SIG-M5 treated with dmso at 0.1 percent for 504 hours (cell line): Measurements from ENCODE around the gene STK32C.

ENCODE experiments used
- DNase-seq: peaks from one replicate; lab custom pipeline; 2025; ENCODE audit not compliant: unreplicated experiment; lab: John Stamatoyannopoulos, UW

STK32C gene

GRCh38 chr10:132189016-132189415, 118.7 kb downstream of the STK32C start:
- DNase-seq = no peak

DNA sequence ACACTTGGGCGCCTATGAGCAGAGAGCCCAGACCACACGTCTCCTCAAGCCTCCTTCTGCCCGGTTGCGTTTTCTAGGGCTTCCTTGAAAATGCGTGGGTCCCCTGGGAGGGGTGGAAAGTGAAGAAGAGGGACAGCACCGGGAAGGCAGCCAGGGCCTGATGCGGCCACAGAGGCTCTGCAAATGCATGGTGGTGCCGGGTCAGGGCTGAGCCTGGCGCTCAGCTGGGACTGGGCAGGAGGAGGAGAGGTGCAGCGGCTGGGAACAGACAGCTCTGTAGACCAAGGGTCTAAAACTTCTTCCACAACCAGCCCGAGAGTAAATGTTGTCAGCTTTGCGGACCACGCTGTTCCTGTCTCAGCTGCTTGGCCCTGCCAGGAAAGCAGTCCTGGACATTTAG, 119.4 kb downstream of the STK32C start:
- DNase-seq = no peak

DNA sequence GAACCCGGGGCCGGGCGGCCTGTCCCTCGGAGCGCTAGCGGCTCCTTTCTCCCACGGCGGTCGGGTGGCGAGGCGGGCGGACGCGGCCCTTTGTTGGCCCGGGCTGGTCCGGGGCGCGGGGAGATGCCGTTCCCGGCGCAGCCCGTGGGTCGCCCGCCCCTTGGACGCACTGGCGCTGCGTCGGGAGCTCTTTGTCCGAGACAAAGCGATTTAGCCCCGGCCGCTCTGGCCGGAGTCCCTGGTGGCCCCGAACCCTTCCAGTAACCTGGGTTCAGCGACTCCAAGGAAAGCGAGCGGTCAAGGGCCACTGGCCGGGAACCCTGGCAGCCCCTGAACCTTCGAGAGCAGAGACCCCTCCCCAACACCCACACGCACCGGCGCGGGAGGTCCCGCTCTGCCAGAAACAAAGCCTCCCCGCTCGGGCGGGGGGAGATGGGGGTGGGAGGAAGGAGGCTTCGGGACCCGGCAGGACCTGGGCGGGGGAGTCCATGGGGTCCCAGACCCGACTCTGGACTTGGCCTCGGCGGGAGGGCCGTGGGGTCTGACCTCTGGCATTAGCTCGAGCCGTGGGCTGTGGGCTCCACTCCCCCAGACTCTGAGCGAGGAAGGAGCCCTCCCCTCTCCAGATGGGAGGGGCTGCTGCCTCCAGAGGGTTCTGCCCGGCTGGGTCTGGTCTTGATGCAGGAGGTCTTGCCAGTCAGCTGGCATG, 120.2 kb downstream of the STK32C start:
- no peak for DNase-seq

DNA sequence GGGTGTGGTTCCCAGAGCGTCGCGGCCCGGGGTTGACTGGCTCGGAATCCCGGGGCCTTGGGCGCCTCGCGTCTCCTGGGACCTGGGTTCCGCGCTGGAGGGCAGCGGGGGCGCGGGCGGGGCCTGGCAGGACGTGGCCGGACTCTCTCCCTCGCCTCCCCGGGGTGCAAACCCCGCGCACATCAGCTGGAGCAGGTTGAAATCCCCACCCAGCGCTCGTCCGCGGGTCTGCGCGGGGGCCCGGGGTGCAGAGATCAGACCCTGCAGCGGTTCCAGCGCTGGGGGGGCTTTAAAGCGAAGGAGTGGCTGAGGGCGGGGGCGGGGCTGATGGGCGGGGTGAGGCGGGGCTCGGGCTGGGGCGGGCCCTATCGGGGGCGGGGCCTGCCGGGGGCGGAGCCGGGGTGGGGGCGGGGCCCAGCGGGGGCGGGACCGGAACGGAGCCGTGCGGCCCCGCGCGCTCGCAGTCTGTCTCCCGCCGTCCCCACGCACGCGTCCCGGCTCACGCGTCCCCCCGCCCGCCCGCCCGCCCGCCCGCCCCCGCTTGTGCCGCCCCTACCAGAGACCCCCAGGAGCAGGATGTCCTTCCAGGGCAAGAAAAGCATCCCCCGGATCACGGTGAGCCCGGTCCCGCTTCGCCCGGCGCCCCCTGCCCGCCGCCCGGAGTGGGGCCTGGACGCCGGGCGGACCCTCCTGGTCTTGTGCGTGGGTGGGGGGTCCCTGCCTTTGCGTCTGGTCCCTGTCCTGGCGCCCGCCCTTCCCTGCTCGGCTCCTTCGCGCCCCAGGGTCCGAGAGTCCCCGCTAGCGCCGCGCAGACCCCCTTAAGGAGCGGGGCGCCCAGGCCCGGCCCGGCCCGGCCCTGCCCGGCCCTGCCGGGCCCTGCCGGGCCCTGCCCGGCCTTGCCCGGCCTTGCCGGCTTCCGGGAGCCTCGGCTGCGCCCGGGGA, 121.0 kb downstream of the STK32C start, which contains the start of gene DPYSL4:
DPYSL4 (plus strand) TSS at position 461 of the 942 bp plus-strand sequence; CDS start at position 577, 116 bp downstream.
- DNase-seq = no peak

DNA sequence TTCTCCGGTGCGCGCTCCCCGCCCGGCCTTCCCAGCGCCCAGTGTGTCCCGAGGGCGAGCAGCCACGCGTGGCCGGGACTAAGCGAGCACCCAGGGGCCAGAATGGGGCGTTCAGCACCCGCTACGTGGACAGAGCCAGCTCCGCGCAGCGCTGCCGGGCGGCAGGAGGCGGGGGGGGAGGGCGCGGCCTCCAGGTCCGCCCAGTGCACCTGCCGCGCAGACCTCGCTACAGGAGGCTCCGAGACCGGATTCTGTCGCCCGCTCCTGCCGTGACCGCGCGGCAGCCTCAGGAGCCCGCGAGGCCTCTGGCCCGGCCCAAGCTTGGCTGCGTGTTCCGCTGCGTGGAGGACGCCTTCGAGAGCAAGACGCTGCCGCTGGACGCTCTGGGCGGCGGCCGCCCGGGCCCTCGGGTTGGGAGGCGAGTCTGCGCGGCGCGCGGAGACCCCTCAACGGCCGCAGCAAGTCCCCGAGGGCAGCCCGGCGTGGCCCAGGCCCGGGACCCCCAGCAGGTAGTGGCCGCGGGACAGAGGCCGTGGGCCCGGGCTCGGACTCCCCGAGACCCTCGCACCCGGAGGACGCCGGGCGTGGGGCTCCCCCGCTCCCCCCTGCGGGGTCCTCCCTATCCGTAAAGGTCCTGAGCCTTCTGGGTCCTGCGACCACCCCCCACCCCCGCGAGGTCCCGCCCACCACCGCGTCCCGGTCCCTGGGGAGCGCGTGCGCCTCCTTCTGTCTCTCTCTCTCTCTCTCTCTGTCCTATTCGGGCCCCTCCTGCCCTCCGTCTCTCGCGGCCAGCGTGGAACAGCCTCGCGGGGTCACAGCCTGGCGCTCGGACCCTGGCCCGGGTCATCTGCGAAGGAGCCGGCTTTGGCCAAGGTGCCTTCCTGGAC, 121.9 kb downstream of the STK32C start:
- no peak for DNase-seq

GRCh38 chr10:132184816-132185593, 122.7 kb downstream of the STK32C start:
- no peak for DNase-seq

GRCh38 chr10:132183046-132183445, 124.7 kb downstream of the STK32C start:
- no peak for DNase-seq

DNA sequence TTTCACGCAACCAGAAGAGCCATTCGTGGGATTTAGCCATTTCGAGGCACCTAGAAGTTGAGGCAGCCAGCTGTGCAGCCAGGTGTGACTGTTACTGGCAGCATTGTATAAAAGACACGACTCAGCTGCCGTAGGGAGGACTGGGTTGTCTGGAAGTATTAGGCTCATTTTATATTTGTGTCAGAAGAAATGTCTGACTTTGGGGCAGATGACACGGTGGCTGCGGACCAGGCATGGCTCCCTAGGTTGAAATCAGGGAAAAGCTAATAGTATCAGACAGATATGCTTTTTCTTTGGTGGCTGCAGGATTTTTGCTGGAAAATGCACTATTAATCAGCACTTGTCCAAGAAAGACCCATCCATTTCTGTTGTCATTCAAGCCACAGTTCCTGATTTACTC, 125.2 kb downstream of the STK32C start:
- DNase-seq = no peak

GRCh38 chr10:132181691-132182425, 125.9 kb downstream of the STK32C start:
- no peak for DNase-seq

DNA sequence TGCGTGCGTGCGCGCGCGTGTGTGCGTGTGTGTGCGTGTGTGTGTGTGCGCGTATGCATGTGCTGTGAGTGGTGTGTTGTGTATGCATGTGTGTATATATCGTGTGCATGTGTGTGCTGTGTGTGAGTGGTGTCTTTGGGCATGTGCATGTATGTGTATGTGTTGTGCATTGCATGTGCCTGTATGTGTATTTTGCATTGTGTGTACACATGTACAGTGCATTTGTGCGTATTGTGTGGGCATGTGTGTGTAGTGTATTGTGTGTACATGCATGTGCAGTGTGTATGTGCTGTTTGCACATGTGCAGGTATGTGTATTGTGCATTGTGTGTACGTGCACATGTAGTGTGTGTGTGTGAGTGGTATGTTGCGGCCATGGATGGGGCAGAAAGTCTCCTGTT, 127.0 kb downstream of the STK32C start:
- no peak for DNase-seq

DNA sequence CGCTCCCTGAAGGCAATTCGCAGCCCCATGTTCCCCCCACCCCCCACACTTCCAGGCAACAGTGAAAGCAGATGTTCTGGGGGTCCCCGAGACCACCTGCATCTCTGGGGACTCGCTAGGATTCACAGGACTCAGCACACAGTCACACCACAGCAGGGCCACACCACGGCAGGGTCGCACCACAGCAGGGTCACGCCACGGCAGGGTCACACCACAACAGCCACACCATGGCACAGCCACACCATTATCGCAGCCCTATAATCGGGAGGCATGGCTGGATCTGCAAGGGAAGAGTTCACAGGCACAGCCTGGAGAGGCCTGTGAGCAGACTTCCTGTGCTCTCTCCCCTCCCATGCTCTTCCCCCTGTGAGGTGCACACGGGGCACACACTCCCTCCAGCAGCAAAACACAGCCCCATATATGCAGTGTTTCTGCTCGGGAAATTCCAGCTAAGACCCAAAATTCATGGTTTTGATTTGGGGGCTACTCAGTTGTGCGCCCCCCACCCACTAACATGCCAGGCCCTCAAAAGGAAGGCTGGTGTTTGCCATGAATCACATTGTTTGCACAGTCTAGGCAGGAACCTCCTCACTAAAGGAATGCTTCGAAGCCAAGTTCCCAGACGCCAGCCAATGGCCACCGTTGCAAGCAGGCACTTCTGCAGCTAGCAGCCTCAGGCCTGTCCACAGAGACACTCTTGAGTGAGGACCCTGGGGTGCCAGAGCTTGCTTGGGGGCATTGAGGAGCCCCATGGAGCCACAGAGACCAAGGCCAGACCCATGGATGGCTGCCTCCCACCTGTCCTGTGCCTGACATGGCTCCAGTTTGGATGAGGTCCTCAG, 128.0 kb downstream of the STK32C start:
- no peak for DNase-seq

DNA sequence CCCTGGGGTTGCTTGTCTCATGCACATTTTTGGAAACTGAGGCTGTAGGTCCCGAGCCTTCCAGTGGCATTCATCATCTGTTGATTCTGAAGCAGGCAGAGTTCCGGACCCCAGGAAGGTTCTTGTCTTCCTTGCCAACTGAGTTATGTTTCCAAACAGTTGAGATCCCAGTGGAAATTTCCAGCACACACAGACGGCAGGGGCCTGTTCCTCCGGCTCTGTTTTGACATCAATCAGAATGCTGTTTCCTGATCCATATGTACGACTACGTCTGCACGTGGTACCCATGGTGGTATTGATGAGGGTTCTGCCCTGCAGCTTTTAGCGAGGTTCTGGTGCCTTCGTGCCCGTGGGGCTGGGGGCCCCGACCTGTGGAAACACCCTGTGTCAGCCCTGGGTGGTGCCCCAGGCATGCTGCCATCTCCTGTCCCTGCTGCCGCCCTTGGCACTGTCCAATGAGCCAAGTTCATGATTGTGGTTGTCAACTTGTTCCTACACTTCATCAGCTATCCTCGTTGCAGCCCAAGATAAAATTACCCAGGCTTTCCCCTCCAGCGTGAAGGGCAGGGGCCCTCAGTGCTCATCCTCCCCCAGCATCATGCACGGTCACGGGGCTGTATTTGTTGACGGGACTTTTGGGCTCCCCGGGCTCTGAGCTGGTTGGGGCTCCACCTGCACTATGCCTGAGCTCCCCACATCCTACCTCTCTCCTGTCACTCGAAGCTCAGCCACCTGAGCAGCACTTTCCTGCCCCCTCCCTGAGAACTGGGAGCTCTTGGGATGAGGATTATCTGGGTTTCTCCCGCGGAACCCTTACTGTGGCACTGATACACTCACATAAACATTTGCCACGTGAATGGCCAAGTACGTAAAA, 128.8 kb downstream of the STK32C start:
- DNase-seq = no peak

GRCh38 chr10:132178046-132178445, 129.7 kb downstream of the STK32C start:
- no peak for DNase-seq

GRCh38 chr10:132176623-132177500, 130.9 kb downstream of the STK32C start:
- DNase-seq = no peak

- no peak for DNase-seq
Measured at GRCh38 chr10:132175907-132176581, 131.7 kb downstream of the STK32C start.

- DNase-seq = no peak
Measured at GRCh38 chr10:132175408-132175807, 132.3 kb downstream of the STK32C start.
